DLD1 (cell line): ENCODE measurements around the gene RNF187.

Source experiments
- in situ Hi-C: cut with HindIII; loops from 2 replicates; pipeline ENCODE4 v1.10.0; 2017; ENCODE audit warnings: low sequenced_read_pairs

Gene RNF187

GRCh38 chr1:228487336-228488124 lies at the start of gene RNF187:
RNF187 (plus strand) TSS chr1:228487382.
- in situ Hi-C loops: no loop called here

GRCh38 chr1:228437424-228437962 lies 49.7 kb upstream of the RNF187 start:
- in situ Hi-C loops: no loop called here

- in situ Hi-C loops: no loop called here
Measured at GRCh38 chr1:228438266-228438665, 48.9 kb upstream of the RNF187 start.

GRCh38 chr1:228440761-228441500 lies 46.3 kb upstream of the RNF187 start:
- in situ Hi-C loops: no loop called here

- in situ Hi-C loops: no loop called here
Measured at GRCh38 chr1:228443395-228443794, 43.8 kb upstream of the RNF187 start.

- in situ Hi-C loops: no loop called here
Measured at GRCh38 chr1:228445490-228445842, 41.7 kb upstream of the RNF187 start.

- in situ Hi-C loops: no loop called here
Measured at GRCh38 chr1:228445843-228446650, 41.1 kb upstream of the RNF187 start.

- in situ Hi-C loops: no loop called here
Measured at GRCh38 chr1:228446852-228447251, 40.3 kb upstream of the RNF187 start.

- in situ Hi-C loops: no loop called here
Measured at GRCh38 chr1:228448372-228448771, 38.8 kb upstream of the RNF187 start.

GRCh38 chr1:228450200-228450599 lies 37.0 kb upstream of the RNF187 start:
- in situ Hi-C loops: no loop called here

GRCh38 chr1:228452194-228453021 lies 34.8 kb upstream of the RNF187 start:
- in situ Hi-C loops: no loop called here

GRCh38 chr1:228453022-228453560 lies 34.1 kb upstream of the RNF187 start:
- in situ Hi-C loops: no loop called here

GRCh38 chr1:228453614-228454013 lies 33.6 kb upstream of the RNF187 start:
- in situ Hi-C loops: no loop called here

GRCh38 chr1:228454238-228454637 lies 32.9 kb upstream of the RNF187 start:
- in situ Hi-C loops: no loop called here

GRCh38 chr1:228455715-228456114 lies 31.5 kb upstream of the RNF187 start:
- in situ Hi-C loops: no loop called here

GRCh38 chr1:228456252-228457016 lies 30.7 kb upstream of the RNF187 start:
- in situ Hi-C loops: no loop called here

- in situ Hi-C loops: no loop called here
Measured at GRCh38 chr1:228457017-228457395, 30.2 kb upstream of the RNF187 start.

- in situ Hi-C loops: no loop called here
Measured at GRCh38 chr1:228457396-228458176, 29.6 kb upstream of the RNF187 start.
